ENCODE results near the gene CTNND2.

- TF ChIP-seq, protein P1, sequence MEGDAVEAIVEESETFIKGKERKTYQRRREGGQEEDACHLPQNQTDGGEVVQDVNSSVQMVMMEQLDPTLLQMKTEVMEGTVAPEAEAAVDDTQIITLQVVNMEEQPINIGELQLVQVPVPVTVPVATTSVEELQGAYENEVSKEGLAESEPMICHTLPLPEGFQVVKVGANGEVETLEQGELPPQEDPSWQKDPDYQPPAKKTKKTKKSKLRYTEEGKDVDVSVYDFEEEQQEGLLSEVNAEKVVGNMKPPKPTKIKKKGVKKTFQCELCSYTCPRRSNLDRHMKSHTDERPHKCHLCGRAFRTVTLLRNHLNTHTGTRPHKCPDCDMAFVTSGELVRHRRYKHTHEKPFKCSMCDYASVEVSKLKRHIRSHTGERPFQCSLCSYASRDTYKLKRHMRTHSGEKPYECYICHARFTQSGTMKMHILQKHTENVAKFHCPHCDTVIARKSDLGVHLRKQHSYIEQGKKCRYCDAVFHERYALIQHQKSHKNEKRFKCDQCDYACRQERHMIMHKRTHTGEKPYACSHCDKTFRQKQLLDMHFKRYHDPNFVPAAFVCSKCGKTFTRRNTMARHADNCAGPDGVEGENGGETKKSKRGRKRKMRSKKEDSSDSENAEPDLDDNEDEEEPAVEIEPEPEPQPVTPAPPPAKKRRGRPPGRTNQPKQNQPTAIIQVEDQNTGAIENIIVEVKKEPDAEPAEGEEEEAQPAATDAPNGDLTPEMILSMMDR (IDR thresholded peaks at IDR 0.05) = no peak
- no peak for TF ChIP-seq EZH2phosphoT487 (IDR thresholded peaks at IDR 0.05)
Measured at GRCh38 chr5:11563822-11564221, 340.4 kb downstream of the CTNND2 start.
